Astrocyte of the spinal cord (primary cell): ENCODE data around the gene ME3.

Experiments
- DNase-seq: peaks from one replicate; pipeline ENCODE4 v3.0.0; 2011; ENCODE audit warnings: low read depth, low spot score
- H3K4me3 ChIP-seq: 2 replicates; pipeline ENCODE4 v1.5.1; 2011; ENCODE audit warnings: low read depth, mild to moderate bottlenecking, low read length, moderate library complexity
- in situ Hi-C: cut with HindIII; loops from 2 replicates; pipeline ENCODE4 v1.10.0; 2017; ENCODE audit warnings: low sequenced_read_pairs
- TF ChIP-seq, protein P1 (sequence below): IDR thresholded peaks from 2 replicates; pipeline ENCODE4 v1.5.1; 2012; ENCODE audit warnings: low read depth, mild to moderate bottlenecking, low read length, inconsistent platforms

The ME3 gene

DNA sequence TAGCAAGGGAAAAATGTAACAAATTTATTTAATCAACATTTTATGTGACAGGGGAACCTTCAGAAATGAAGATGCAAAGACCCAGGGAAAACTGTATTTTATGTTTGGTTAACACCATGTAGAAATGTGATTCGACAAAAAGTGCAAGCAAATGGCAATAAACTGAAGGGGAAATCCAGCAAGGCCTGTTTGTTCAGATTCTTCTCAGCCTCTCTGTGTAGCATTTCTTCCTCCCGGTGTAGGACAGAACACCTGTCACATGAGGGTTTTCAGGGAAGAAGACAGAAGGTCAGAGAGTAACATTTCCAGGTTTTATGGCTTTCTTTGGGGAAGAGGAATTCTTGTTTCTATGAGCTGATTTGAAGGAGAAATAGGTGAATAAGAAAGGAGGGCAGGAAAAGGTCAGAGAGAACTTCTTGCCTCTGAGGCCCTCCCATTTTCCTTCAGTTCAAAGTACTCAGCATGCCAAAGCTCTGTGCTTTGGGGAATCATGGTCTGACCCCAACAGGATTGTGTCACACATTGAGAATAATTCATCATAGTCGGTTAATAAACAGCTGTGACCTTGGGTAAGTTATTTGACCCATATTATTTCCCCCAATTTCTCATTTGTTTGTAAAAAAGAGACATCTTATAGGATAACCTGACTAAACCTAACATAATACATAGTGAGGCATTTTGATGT is 45.5 kb upstream of the ME3 start:
- TF ChIP-seq, protein P1, sequence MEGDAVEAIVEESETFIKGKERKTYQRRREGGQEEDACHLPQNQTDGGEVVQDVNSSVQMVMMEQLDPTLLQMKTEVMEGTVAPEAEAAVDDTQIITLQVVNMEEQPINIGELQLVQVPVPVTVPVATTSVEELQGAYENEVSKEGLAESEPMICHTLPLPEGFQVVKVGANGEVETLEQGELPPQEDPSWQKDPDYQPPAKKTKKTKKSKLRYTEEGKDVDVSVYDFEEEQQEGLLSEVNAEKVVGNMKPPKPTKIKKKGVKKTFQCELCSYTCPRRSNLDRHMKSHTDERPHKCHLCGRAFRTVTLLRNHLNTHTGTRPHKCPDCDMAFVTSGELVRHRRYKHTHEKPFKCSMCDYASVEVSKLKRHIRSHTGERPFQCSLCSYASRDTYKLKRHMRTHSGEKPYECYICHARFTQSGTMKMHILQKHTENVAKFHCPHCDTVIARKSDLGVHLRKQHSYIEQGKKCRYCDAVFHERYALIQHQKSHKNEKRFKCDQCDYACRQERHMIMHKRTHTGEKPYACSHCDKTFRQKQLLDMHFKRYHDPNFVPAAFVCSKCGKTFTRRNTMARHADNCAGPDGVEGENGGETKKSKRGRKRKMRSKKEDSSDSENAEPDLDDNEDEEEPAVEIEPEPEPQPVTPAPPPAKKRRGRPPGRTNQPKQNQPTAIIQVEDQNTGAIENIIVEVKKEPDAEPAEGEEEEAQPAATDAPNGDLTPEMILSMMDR: no peak
- DNase-seq: no peak
- in situ Hi-C loops: no loop called here
- no peak overlapping the region for H3K4me3 ChIP-seq

DNA sequence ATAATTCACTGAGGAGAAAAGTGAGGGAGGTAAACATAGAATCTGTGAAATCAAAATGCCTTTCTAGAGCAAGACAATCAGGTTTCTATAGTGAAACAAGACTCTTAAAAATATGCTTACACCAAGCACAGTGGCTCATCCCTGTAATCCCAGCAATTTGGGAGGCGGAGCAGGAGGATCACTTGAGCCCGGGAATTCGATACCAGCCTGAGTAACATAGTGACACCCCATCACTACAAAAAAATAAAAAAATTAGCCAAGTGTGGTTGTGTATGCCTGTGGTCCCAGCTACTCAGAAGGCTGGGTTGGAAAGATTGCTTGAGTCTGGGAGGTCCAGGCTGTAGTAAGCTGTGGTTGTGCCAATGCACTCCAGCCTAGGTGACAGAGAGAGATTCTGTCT is 43.2 kb upstream of the ME3 start:
- in situ Hi-C loops: no loop called here
- TF ChIP-seq, protein P1: no peak
- DNase-seq: no peak
- no peak overlapping the region for H3K4me3 ChIP-seq

DNA sequence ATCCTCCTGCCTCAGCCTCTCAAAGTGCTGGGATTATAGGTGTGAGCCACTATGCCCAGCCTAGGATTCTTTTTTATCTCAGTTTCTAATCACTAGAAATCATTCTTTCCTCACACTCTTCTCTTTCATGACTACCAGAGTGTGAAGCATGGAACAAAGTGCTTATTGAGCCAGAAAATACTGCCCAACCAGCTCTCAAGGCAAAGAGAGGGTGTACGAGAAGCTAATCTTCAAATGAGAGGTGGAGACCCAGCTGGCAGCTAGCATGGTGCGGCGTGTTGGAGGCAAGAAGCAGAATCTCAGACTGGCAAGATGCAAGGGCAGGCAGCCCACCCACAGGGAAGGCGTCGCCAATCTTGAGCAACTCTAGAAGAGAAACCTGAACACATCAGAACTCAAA is 41.1 kb upstream of the ME3 start:
- H3K4me3 ChIP-seq: no peak overlapping the region
- DNase-seq: no peak
- in situ Hi-C loops: no loop called here
- TF ChIP-seq, protein P1: no peak

DNA sequence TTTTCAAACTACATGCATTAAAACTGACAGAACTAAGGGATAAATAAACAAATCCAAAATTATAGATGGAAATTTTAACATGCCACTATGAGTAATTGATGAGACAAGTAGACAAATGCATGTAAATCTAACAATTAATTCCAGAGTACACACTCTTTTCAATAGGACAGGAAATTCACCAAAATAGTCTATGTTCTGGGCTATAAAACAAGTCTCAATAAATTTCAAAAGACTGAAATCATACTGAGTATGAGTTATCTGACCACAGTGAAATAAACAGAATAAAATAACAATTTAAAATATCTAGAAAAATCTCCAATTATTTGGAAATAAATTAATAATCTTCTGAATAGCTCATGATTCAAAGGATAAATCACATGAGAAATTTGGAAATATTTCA is 38.5 kb upstream of the ME3 start:
- DNase-seq: no peak
- in situ Hi-C loops: no loop called here

DNA sequence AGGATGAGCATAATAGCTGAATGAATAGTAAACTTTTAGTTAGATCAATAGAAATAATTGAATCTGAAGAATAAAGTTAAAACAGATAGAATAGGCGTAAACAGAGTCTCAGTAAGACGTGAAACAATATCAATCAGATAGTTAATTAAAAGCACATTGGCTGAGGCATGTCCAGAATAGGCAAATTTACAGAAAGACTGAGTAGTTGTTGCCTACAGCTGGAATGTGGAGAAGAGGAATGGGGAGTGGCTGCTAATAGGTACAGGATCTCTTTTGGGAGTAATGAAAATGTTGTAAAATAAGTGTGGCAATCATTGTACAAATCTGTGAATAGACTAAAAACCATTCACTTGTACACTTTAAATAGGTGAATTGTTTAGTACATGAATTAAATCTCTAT is 36.3 kb upstream of the ME3 start:
- H3K4me3 ChIP-seq: no peak overlapping the region
- TF ChIP-seq, protein P1: no peak
- DNase-seq: no peak
- in situ Hi-C loops: no loop called here

More for the DNA sequence above, 38.5 kb upstream of the ME3 start:
- TF ChIP-seq, protein P1: no peak
- no peak overlapping the region for H3K4me3 ChIP-seq

DNA sequence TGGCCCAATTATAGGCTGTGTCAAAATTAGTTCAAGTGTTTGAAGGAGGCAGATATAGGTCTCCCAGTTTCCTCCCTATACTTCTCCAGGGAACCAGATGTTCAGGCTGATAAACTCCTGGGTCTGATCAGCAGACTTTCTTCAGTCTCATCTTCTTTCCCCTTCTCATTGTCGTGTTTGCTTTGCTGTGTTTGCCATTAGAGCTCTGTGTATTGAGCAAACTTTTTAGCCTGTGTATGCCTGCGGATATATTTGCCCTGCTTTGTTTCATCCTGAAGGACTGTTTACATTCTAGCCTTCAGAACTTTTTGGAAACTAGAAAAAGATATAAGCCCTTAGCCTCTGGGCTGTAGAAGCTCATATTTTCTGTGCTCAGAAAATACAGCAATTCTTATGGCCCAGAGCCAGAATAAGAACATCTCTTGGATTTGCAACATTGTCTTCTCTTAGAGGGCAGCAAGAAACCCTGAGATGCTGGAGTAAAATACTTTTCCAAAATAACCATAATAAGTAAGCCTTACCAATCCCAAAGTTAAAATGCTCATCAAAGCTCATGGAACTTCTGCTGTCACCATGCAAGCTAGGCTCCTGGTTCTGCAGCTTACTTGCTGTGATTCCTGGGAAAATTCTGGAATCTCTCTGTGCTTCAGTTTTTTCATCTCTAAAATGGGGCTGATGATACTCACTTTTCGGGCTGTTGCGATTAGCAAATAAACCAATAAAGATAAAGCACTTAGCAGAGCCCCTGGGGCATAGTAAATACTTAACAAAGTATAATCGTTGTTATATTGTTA is 34.1 kb upstream of the ME3 start:
- no peak overlapping the region for H3K4me3 ChIP-seq
- in situ Hi-C loops: no loop called here
- TF ChIP-seq, protein P1: no peak
- no peak for DNase-seq
